Jurkat, Clone E6-1 (cell line): Measurements from ENCODE around the gene KDM8.
A peak's percentile ranks its signal among the peaks of the same experiment; 100 is the strongest.
"Not testable (repeated sequence)": the region's sequence is repeated elsewhere in the genome, so short reads cannot be mapped to it uniquely, and the experiment has no call there.

Experiments
- DNase-seq: peaks from one replicate; pipeline ENCODE4 v3.0.0-alpha.2; 2011; ENCODE audit warnings: low read depth, low spot score
- H3K4me3 ChIP-seq: 2 replicates; pipeline ENCODE4 v1.5.1; 2011; ENCODE audit warnings: mild to moderate bottlenecking, low read length, control low read depth, moderate library complexity

KDM8 gene

DNA sequence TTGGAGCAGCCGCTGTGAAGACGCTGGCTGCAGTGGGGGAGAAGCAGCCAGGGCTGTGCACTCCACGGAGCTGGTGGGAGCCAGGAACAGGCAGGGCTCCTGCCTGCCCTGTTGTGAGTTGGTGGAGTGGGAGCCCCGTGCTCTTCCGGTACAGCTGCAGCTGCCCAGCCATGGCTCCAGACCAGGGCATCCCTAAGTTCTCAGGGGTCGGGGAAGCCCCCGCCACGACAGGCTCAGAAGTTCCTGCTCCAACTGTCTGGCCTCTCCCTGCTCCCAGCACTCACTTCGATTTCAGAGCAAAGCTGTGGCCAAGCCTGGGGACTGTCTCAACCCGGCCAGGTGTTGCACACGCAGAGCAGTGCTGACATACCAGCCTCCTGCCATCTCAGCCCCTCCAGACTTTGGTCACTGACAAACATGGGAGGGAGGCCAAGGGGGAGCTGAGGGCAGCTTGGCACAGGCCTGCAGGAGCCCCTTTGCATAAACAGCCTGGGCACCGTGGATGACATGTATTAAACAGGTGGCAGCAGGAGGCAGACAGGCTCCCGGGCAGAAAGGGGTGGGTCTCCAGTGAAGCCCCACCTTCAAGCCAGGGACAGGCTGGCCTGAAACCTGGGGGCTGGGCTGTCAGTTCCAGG is 13.9 kb upstream of the KDM8 start:
- DNase-seq: no peak

DNA sequence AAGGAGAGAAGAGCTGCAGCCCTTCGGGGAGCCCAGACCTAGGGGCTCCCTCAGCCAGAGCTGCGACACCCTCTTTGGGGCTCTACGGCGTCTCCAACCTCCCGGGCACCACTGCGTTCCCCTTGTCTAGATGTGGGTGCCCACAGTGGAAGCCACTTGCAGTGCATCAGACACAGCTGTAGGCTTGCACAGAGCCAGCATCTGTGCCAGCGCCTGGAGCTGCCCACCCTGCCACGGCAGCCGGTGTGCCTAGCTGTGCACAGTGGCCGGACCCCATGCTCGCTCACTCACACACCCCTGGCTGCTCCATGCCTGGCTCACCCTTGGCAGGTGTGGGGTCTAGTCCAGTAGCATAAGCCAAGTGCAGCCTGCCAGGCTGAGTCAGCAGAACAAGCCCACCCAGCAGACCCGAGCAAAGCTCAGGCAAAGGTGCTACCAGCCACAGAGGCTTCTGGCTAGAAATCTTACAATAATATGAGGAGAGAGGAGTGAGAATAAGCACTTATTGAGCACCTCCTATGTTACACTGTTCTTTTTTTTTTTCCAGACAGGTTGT is 12.9 kb upstream of the KDM8 start:
- no peak for DNase-seq

More for the DNA sequence above, 13.9 kb upstream of the KDM8 start:
- H3K4me3 ChIP-seq: no peak overlapping the region

DNA sequence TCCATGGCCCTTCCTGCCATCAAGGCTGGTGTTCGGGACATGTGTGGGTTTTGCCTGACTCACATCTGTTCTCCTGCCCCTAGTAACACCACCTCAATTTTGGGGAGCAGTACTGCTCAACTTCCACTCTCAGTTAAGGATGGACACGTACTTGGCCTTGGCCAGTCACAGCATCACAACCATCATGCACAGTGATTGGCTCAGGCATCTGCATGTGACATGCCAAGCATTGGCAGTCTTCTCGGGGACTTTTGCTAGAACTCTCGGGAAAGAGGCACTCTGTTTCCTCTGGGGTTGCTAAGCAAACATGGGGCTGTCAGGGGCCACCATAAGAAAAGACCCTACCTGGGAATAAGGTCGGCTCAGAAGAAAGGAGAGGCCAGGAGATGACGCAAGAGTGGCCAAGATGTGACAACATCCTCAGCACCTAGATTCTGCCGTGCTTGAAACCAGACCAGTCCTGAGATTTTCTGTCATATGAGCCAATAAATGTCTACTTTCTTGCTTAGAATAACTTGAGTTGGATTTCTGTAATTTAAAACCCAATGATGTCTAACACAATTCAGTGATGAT is 11.9 kb upstream of the KDM8 start:
- H3K4me3 ChIP-seq: no peak overlapping the region
- DNase-seq: no peak

More for the DNA sequence above, 12.9 kb upstream of the KDM8 start:
- H3K4me3 ChIP-seq: no peak overlapping the region

DNA sequence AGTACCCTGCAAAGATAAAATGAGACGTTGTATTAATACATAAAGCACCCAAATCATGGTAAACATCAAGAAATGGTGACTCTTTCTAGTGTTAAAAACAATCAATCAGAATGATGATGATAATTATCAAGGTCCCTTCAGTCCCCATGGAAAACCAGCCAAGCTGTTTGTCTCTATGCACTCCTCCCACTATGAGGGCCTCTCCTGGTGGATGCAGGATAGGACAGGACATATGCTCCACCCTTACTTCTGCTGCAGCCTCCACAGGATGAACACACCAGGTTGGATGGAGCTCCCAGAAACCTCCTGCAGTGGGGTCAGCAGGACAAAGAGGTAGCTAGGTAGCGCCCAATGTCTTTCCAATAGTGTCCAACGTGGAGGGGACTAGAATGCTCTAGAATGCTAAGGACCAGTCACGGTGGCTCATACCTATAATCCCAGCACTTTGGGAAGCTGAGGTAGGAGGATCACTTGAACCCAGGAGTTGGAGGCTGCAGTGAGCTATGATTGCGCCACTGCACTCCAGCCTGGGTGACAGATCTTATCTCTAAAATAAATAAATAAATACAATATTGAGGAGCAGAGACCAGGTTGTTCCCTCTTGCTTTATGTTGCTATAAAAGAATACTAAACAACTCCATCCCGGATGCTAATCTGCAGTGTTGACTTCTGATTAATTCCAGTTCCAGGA is 9.9 kb upstream of the KDM8 start:
- DNase-seq: no peak

DNA sequence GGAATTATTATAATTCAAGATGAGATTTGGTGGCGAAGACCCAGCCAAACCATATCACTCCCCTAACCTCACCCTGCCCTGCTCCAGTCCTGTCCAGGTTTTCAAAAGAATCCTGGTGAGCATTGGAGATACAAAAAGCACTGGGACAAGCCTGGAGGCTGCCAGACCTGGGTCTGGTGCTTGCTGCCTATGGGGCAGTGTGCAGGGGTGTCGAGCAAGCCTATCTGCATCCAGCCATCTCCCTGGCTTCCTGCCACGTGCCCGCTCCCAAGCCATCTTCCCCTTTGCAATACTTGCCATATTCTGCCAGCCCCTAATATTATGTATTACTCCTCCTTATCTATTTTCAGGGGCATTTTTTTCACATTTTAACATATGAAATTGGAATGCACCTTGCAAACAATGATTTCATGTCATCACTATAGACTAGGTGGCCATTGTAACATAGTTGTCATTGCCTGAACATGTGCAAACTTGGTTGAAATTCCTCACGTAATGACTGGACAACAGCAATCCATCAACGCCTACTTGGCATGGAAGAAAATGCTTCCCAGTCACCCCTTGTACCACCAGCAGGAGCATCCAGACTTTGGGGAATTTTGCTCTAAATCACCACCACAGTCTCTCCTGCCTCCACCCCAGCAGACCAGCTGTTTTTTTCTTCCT is 8.1 kb upstream of the KDM8 start:
- DNase-seq: no peak
- H3K4me3 ChIP-seq: no peak overlapping the region

More for the DNA sequence above, 9.9 kb upstream of the KDM8 start:
- no peak overlapping the region for H3K4me3 ChIP-seq

DNA sequence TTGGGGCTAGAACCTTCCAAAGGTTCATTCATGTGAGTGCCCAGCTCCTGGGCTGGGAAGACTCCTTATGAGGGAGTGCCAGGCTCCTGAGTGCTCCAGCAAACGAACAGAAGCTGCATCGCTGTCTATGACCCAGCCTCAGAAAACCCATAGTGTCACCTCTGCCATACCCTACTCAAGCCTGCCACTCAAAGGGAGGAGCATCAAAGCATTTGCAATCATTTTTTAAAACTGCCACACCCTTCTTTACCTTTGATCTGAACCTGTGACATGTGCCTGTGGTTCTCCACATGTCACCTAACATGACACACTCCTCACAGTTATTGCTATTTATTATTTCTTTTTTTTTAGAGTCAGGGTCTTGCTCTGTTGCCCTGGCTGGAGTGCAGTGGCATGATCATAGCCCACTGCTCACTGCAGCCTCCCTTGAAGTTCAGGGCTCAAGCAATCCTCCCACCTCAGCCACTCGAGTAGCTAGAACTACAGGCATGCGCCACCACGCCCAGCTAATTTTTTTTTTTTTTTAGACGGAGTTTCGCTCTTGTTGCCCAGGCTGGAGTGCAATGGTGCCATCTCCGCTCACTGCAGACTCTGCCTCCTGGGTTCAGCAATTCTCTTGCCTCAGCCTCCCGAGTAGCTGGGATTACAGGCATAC is 7.3 kb upstream of the KDM8 start:
- no peak overlapping the region for H3K4me3 ChIP-seq
- DNase-seq: peak; percentile 45

DNA sequence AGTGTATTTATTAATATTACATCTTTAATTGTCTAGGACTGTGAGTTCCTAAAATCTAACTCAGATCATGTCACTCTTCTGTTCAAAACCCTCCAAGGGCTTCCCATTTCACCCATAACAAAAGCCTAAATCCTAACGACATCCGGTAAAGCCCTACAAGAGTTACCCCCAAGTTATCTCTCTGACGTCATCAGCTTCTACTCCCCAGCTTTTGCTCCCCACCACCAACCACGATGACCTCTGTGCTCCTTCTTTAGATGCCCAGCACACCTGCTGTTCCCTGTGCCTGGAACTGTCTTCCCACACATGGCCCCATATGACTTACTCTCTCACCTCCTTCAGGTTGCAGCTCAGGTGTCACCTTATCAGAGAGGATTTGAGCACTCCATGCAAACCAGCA is 6.3 kb upstream of the KDM8 start:
- no peak for DNase-seq
- H3K4me3 ChIP-seq: no peak overlapping the region

DNA sequence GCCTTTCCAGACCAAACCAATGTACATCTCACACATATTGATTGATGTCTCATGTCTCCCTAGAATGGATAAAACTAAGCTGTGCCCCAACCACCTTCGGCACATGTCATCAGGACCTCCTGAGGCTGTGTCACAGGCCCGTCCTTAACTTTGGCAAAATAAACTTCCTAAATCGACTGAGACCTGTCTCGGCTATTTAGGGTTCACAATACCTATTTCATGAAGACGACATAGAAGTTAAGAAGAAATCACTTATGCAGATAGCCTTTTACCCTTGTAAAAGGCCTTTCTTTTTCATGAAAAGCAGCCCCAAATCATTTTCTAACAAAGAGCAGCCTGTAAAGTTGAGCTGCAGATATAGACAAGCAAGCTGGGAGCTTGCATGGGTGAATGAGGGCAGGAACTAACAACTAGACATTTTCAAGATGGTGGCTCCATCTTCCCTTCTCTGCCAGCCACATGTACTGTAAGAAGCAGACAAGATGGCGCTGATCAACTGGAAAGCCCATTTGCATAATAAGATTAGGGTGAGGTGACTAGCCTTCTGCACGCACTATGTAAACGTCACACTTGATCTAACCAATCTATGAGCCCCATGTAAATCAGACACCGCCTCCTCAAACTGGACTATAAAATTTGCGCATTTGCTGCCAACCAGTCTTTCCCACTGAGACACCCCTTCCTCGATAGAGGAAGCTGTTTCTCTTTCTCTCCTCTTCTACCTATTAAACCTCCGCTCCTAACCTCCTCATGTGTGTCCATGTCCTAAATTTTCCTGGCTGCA is 4.7 kb upstream of the KDM8 start:
- no peak for DNase-seq
- no peak overlapping the region for H3K4me3 ChIP-seq

DNA sequence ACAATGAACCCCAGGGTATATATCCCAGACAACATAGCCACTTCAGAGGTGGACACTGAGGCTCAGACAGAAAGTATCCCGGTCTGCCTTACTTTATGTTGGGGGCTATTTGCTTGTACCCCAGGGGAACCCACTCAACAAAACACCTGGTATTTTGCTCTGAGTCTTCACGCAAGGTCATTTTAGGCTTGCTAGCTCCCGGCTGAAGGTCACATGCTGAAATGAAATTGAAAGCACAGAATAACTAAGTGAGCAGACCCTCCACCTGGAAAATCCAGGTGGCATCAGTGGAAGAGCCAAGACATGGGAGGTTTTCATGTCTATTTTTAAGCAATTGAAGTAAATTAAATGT is 4.1 kb upstream of the KDM8 start:
- H3K4me3 ChIP-seq: no peak overlapping the region
- no peak for DNase-seq

DNA sequence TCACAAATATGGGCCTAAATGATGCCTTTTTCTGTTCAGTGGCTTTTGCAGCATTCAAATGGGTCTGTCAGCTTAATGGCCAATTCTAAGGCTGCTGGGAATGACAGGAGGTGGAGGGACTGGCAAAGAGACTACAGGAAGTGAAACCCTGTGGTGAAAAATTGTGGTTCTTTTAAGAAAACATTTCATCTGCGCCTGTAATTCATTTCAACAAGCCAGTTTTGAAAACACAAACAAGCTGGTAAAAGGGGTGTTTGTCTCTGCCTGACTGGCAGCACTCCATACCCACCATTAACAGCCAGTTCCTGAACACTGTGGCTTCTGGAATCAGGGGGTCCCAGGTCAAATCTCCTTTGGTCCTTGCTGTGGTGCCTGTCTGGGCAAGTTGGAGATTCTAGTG is 3.6 kb upstream of the KDM8 start:
- peak; percentile 80 for DNase-seq
- H3K4me3 ChIP-seq: no peak overlapping the region

DNA sequence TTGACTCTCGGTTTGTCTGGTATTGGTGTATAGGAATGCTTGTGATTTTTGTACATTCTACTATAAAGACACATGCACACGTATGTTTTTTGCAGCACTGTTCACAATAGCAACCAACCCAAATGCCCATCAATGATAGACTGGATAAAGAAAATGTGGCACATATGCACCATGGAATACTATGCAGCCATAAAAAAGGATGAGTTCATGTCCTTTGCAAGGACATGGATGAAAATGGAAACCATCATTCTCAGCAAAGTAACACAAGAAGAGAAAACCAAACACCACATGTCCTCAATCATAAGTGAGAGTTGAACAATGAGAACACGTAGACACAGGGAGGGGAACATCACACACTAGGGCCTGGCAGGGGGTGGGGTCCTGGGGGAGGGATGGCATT is 2.4 kb upstream of the KDM8 start:
- not testable (repeated sequence) for H3K4me3 ChIP-seq, DNase-seq

DNA sequence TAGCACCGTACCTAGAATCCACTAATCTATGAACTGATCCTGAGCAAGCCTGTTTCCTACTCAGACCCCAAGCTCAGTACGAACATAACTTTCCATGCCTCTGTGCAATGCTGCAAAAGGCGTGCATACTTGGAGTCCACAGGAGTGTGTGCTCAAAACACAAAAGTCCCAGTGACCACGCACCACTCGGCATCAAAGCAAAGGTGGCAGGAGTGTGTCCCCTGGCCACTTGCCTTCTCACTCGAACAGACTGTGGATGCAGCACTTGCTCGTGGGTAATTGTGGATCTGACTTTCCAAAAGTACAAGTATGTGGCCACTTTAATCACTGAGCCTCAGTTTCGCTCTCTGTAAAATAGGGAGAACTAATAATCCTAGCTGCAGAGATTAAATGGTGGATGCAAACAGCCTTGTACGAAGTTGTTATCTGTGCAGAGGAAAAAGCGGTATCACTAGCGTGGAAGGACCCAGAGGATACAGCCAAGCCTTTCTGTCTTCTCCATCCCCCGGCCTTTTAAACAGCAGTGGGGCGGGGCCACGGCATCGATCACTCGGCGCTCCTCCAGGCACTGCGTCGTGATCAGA is 311 bp upstream of the KDM8 start:
- H3K4me3 ChIP-seq: peak overlapping the region; percentile 95
- peak; percentile 91 for DNase-seq

DNA sequence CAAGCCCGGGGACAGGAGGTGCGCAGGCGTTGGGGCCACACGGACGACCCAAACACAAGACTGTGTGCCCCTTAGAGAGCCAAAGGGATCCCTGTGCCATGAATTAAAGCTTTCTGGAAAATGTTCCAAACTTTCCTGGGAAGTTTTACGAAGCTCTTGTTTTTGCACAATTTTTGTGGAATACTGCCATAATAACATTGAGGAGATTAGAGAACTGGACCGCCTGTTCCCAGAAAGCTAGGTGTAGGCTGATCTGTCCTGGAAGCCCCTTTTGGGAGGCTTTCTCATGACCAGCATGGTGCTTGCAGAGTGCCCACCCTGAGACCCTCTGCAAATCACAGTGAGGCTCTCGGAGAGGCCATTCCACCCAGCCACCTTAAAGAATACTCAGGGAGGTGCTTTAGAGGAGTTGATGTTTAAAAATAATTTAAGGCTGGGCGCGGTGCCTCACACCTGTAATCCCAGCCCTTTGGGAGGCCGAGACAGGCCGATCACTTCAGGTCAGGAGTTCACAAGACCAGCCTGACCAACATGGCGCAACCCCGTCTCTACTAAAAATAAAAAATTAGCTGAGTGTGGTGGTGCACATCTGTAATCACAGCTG is 1.1 kb downstream of the KDM8 start:
- H3K4me3 ChIP-seq: peak overlapping the region; percentile 95
- DNase-seq: no peak

DNA sequence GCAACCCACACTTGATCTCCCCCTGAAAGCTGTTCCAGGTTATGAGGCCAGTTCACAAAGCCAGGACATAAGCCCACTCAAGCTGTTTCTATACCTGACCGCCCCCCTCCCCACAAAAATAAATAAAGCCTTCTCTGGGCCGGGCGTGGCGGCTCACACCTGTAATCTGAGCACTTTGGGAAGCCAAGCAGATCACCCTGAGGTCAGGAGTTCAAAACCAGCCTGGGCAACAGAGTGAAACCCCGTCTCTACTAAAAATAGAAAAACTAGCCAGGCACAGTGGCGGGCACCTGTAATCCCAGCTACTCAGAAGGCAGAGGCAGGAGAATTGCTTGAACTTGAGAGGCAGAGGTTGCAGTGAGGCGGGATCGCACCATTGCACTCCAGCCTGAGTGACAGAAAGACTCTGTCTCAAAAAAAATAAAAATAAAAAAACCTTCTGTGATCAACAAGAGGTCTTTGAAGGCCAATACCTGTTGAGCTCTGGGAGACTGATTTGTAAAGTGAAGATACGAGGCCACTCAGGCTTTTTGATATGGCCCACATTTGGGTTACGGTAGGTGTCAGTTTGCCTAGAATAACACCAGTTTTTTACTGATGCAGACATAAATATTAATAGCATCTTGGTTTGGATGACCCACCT is 2.2 kb downstream of the KDM8 start:
- H3K4me3 ChIP-seq: no peak overlapping the region
- no peak for DNase-seq

DNA sequence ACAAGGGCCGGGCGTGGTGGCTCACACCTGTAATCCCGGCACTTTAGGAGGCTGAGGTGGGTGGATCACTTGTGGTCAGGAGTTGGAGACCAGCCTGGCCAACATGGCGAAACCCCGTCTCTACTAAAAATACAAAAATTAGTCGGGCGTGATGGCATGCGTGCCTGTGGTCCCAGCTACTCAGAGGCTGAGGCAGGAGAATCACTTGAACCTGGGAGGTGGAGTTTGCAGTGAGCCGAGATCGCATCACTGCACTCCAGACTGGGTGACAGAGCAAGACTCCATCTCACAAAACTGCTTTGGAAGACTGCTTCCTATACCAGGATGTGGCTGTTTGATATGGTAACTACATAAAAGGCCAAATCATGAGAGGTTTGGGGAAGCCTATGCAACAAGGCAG is 3.8 kb downstream of the KDM8 start:
- not testable (repeated sequence) for DNase-seq

DNA sequence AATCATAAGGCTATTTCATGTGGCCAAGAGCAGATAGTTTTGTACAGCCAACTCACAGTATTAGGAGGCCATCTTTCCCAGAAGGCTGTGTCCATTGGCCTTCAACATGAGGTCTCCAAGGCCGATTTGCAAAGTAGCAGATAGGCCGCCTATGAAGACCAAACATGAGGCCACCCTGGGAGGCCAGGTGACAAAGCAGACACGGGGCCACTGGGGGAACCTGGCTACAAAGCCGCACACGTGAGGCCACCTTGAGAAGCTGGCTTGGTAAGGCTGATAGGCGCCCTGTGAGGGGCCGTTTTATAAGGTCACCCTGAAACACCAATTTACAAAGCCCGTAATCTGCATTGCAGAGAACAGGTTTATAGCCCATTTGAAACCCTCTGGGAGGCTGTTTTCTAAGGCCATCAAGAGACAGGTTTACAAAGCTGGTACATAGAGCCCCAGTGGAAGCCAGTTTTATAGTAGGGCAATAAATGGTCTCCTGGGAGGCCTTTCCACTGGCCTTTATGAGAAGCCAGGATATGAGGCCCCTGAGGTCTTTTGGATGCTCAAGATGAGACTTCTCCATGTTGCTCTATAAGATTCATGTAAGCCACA is 4.9 kb downstream of the KDM8 start:
- DNase-seq: no peak
- H3K4me3 ChIP-seq: no peak overlapping the region

More for the DNA sequence above, 3.8 kb downstream of the KDM8 start:
- H3K4me3 ChIP-seq: not testable (repeated sequence)

DNA sequence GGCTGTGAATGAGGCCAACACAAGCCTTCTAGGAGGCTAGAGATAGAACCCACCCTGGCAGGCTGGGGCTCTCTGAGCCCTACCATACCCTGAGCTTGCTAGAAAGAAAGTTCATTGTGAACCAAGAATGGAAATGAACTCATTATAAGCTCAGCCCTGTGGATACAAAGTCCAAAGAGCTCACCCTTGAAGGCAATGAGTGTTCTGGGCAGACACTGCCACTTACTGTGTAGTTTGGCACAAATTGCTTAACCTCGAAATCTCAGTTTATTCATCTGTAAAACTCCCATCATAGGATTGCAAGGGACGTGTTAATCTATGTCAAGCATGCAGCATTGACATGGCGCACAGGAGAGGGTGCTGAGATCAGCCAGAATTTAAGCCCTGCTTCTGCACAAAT is 5.5 kb downstream of the KDM8 start:
- H3K4me3 ChIP-seq: no peak overlapping the region
- no peak for DNase-seq
